DMS53 (cell line): ENCODE results near the gene ATP6V1F.
"Not testable (repeated sequence)": the region's sequence is repeated elsewhere in the genome, so short reads cannot be mapped to it uniquely, and the experiment has no call there.

Experiments used
- DNase-seq: peaks from one replicate; lab custom pipeline; 2025; lab: John Stamatoyannopoulos, UW

The ATP6V1F gene

GRCh38 chr7:128900237-128900636, 37.6 kb downstream of the ATP6V1F start:
- no peak for DNase-seq

GRCh38 chr7:128902761-128903585, 40.3 kb downstream of the ATP6V1F start:
- no peak for DNase-seq

- DNase-seq: no peak
These were observed 41.1 kb downstream of the ATP6V1F start for GRCh38 chr7:128903621-128904361.

- peak; percentile 83 for DNase-seq
These were observed 41.9 kb downstream of the ATP6V1F start for GRCh38 chr7:128904381-128905197.

- no peak for DNase-seq
These were observed 43.5 kb downstream of the ATP6V1F start for GRCh38 chr7:128906001-128906765.

GRCh38 chr7:128906766-128907559, 44.3 kb downstream of the ATP6V1F start:
- DNase-seq: peak; percentile 37

GRCh38 chr7:128908750-128909624, 46.3 kb downstream of the ATP6V1F start:
- no peak for DNase-seq

- peak; percentile 84 for DNase-seq
These were observed 47.2 kb downstream of the ATP6V1F start for GRCh38 chr7:128909625-128910568.

GRCh38 chr7:128910569-128910945, 47.9 kb downstream of the ATP6V1F start, which contains the start of gene KCP:
KCP (minus strand) TSS chr7:128910709; CDS start chr7:128910676, 33 bp downstream.
- no peak for DNase-seq

GRCh38 chr7:128911423-128912031, 48.9 kb downstream of the ATP6V1F start:
- DNase-seq: peak; percentile 65

GRCh38 chr7:128912281-128912680, 49.6 kb downstream of the ATP6V1F start:
- DNase-seq: no peak

GRCh38 chr7:128912709-128913495, 50.2 kb downstream of the ATP6V1F start:
- DNase-seq: not testable (repeated sequence)

- no peak for DNase-seq
These were observed 51.4 kb downstream of the ATP6V1F start for GRCh38 chr7:128913870-128914565.

GRCh38 chr7:128914566-128915151, 52.0 kb downstream of the ATP6V1F start:
- no peak for DNase-seq

- no peak for DNase-seq
These were observed 52.7 kb downstream of the ATP6V1F start for GRCh38 chr7:128915271-128915819.
